Measurements from ENCODE around the gene LRRC8D. TPM values are rescaled to one million over a fixed set of nuclear protein-coding genes. Genes with fewer than 3 reads are reported as not detected.
"Not testable (repeated sequence)": the region's sequence is repeated elsewhere in the genome, so short reads cannot be mapped to it uniquely, and the experiment has no call there.

Gene LRRC8D
- total RNA-seq, 1 experiment from 2014 or later: 15.0 TPM

- H3K4me3 ChIP-seq (replicated peaks in 1 of 2; ENCODE audit: low read depth in 1 of 2, low read length in 2 of 2); H3K27ac ChIP-seq (ENCODE audit: low read depth, low read length); POLR2A ChIA-PET; RAD21 ChIA-PET (ENCODE audit: low non-redundant PET in 1 of 2, low total read pairs in 2 of 2, uncharacterized antibody in 2 of 2, unreplicated experiment in 2 of 2); ATAC-seq; H3K9me2 ChIP-seq (ENCODE audit: insufficient read depth); intact Hi-C loops (cut with micrococcal nuclease); DNase-seq (ENCODE audit: low read depth, low spot score); H3K79me2 ChIP-seq (ENCODE audit: insufficient read depth, low read length); H3K9ac ChIP-seq (ENCODE audit: low read length); H3K27me3 ChIP-seq (ENCODE audit: insufficient read depth, low read length); H4K20me1 ChIP-seq (ENCODE audit: insufficient read depth); H2AFZ ChIP-seq (ENCODE audit: low read depth, low read length, poor library complexity, severe bottlenecking); H3K4me1 ChIP-seq (ENCODE audit: control insufficient read depth in 1 of 2, insufficient read depth in 2 of 2, low read length in 2 of 2); H3K36me3 ChIP-seq (ENCODE audit: control insufficient read depth in 1 of 2, insufficient read depth in 2 of 2, low read length in 2 of 2); BruUV-seq (replicated peaks); H3K9me3 ChIP-seq (ENCODE audit: control insufficient read depth in 1 of 2, insufficient read depth in 1 of 2, low read depth in 1 of 2, low read length in 2 of 2); H3K4me2 ChIP-seq (ENCODE audit: low read length): not testable (repeated sequence)
- CTCF ChIA-PET: interaction anchor here (0.7 kb wide), 1 partner anchor 14 kb away, joined by 3 read pairs; no protein-coding TSS in a partner anchor
Measured at GRCh38 chr1:89797876-89798275, 23.0 kb upstream of the LRRC8D start.

GRCh38 chr1:89799495-89799894 is 21.3 kb upstream of the LRRC8D start:
- no peaks in the 10 kb centered on the region for H3K27me3 ChIP-seq (ENCODE audit: insufficient read depth, low read length)
- ChIA-PET RAD21 (ENCODE audit: low non-redundant PET in 1 of 2, low total read pairs in 2 of 2, uncharacterized antibody in 2 of 2, unreplicated experiment in 2 of 2) (no interaction called here), CTCF (no interaction called here), POLR2A (no interaction called here)
- intact Hi-C loops (cut with micrococcal nuclease): no loop called here
- H4K20me1 ChIP-seq (ENCODE audit: insufficient read depth): no peaks in the 10 kb centered on the region
- no peak overlapping the region for H3K9ac ChIP-seq (ENCODE audit: low read length)
- no peak for DNase-seq (ENCODE audit: low read depth, low spot score)
- no TSS peak for BruUV-seq (replicated peaks)
- no peak overlapping the region for H3K4me2 ChIP-seq (ENCODE audit: low read length)
- peaks cover 0 to 4% of the 10 kb centered on the region in 2 experiments; a peak in 1 of 4 replicates for H3K4me1 ChIP-seq (ENCODE audit: control insufficient read depth in 1 of 2, insufficient read depth in 2 of 2, low read length in 2 of 2)
- no peaks in the 10 kb centered on the region for H3K36me3 ChIP-seq (ENCODE audit: control insufficient read depth in 1 of 2, insufficient read depth in 2 of 2, low read length in 2 of 2)
- no peaks in the 10 kb centered on the region for H3K9me2 ChIP-seq (ENCODE audit: insufficient read depth)
- H3K79me2 ChIP-seq (ENCODE audit: insufficient read depth, low read length): no peaks in the 10 kb centered on the region
- TF ChIP-seq RAD21 (IDR thresholded peaks at IDR 0.05; ENCODE audit: low read depth) (no peak), FOSL1 (IDR thresholded peaks at IDR 0.05; ENCODE audit: low read depth) (no peak), MAX (IDR thresholded peaks at IDR 0.05) (no peak), JUND (IDR thresholded peaks at IDR 0.05) (no peak), EZH2 (IDR thresholded peaks at IDR 0.05) (no peak)
- no peak overlapping the region for H3K4me3 ChIP-seq (replicated peaks in 1 of 2; ENCODE audit: low read depth in 1 of 2, low read length in 2 of 2)
- no peak overlapping the region for H2AFZ ChIP-seq (ENCODE audit: low read depth, low read length, poor library complexity, severe bottlenecking)
- ATAC-seq: no peak
- H3K27ac ChIP-seq (ENCODE audit: low read depth, low read length): no peak overlapping the region
- H3K9me3 ChIP-seq (ENCODE audit: control insufficient read depth in 1 of 2, insufficient read depth in 1 of 2, low read depth in 1 of 2, low read length in 2 of 2): no peaks in the 10 kb centered on the region

Data from HCT116 (cell line).